HEK293T (cell line): ENCODE results near the gene VRK1.

Experiments used
- ARNT ChIP-seq: fragments of 450-650 bp; IDR thresholded peaks from 2 replicates; pipeline ENCODE4 v1.6.1; 2017; ENCODE audit warnings: mild to moderate bottlenecking
- BHLHE40 ChIP-seq: fragments of 450-650 bp; IDR thresholded peaks from 2 replicates; pipeline ENCODE4 v1.6.1; 2016; ENCODE audit warnings: mild to moderate bottlenecking, moderate library complexity, borderline replicate concordance
- ELF4 ChIP-seq: fragments of 450-650 bp; IDR thresholded peaks from 2 replicates; pipeline ENCODE4 v1.6.1; 2017; ENCODE audit warnings: antibody characterized with exemption
- FOXK2 ChIP-seq: fragments of 450-650 bp; IDR thresholded peaks from 2 replicates; pipeline ENCODE4 v1.6.1; 2016; ENCODE audit warnings: mild to moderate bottlenecking
- HDGF ChIP-seq: fragments of 450-650 bp; IDR thresholded peaks from 2 replicates; pipeline ENCODE4 v1.6.1; 2017; ENCODE audit warnings: antibody characterized with exemption, borderline replicate concordance
- NFRKB ChIP-seq: fragments of 450-650 bp; IDR thresholded peaks from 2 replicates; pipeline ENCODE4 v1.6.1; 2016; ENCODE audit warnings: mild to moderate bottlenecking, moderate library complexity
- SP1 ChIP-seq: fragments of 450-650 bp; IDR thresholded peaks from 2 replicates; pipeline ENCODE4 v1.6.1; 2017
- TARDBP ChIP-seq: fragments of 450-650 bp; IDR thresholded peaks from 2 replicates; pipeline ENCODE4 v1.6.1; 2016

GRCh38 chr14:96905065-96905464 is 107.9 kb downstream of the VRK1 start:
- TF ChIP-seq BHLHE40 (no peak), HDGF (no peak), ELF4 (no peak), FOXK2 (no peak), SP1 (no peak), ARNT (no peak), TARDBP (no peak), NFRKB (no peak)
